ENCODE results near the gene CCDC175. TPM values are rescaled to one million over a fixed set of nuclear protein-coding genes. Genes with fewer than 3 reads are reported as not detected.

The CCDC175 gene
- total RNA-seq, 1 experiment from 2014 or later, result not detected

GRCh38 chr14:59601056-59601455, 24.4 kb upstream of the CCDC175 start:
- Histone ChIP-seq H3K4me3 (no peak overlapping the region), H3F3A (ENCODE audit: insufficient read depth, low read depth) (no peaks in the 10 kb centered on the region), H3K27ac (no peak overlapping the region), H3K4me1 (replicated peaks; ENCODE audit: insufficient read depth) (no peaks in the 10 kb centered on the region), H3K9me3 (ENCODE audit: insufficient read depth, low read depth) (no peaks in the 10 kb centered on the region), H3K9me2 (ENCODE audit: insufficient read depth) (no peaks in the 10 kb centered on the region), H3K79me2 (ENCODE audit: low read depth) (no peaks in the 10 kb centered on the region), H2AFZ (no peak overlapping the region), H4K20me1 (ENCODE audit: insufficient read depth) (no peaks in the 10 kb centered on the region), H3K4me2 (no peak overlapping the region), H3K27me3 (ENCODE audit: insufficient read depth, low read depth) (0 out of 2 replicates have a peak, but pooled peaks cover 3% of the 10 kb centered on the region), H3K36me3 (ENCODE audit: low read depth) (no peaks in the 10 kb centered on the region)
- no peak for DNase-seq
- intact Hi-C loops (cut with micrococcal nuclease; ENCODE audit: unreplicated experiment), result no loop called here
- POLR2A ChIA-PET (ENCODE audit: unreplicated experiment), result no interaction called here
- CTCF ChIA-PET, result no interaction called here
- TF ChIP-seq EZH2 (IDR thresholded peaks at IDR 0.05; ENCODE audit: low read depth), result no peak
- TF ChIP-seq, protein P1, sequence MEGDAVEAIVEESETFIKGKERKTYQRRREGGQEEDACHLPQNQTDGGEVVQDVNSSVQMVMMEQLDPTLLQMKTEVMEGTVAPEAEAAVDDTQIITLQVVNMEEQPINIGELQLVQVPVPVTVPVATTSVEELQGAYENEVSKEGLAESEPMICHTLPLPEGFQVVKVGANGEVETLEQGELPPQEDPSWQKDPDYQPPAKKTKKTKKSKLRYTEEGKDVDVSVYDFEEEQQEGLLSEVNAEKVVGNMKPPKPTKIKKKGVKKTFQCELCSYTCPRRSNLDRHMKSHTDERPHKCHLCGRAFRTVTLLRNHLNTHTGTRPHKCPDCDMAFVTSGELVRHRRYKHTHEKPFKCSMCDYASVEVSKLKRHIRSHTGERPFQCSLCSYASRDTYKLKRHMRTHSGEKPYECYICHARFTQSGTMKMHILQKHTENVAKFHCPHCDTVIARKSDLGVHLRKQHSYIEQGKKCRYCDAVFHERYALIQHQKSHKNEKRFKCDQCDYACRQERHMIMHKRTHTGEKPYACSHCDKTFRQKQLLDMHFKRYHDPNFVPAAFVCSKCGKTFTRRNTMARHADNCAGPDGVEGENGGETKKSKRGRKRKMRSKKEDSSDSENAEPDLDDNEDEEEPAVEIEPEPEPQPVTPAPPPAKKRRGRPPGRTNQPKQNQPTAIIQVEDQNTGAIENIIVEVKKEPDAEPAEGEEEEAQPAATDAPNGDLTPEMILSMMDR (conservative IDR thresholded peaks at IDR 0.05), result no peak
- BruUV-seq (replicated peaks), result no TSS peak

GRCh38 chr14:59600211-59600945, 23.8 kb upstream of the CCDC175 start:
- no peaks in the 10 kb centered on the region for H3K9me3 ChIP-seq (ENCODE audit: insufficient read depth, low read depth)
- ChIA-PET POLR2A (ENCODE audit: unreplicated experiment) (no interaction called here), CTCF (no interaction called here)
- no peaks in the 10 kb centered on the region for H3K79me2 ChIP-seq (ENCODE audit: low read depth)
- H3K4me1 ChIP-seq (replicated peaks; ENCODE audit: insufficient read depth), result no peaks in the 10 kb centered on the region
- H3K9me2 ChIP-seq (ENCODE audit: insufficient read depth), result no peaks in the 10 kb centered on the region
- H3K4me2 ChIP-seq, result no peak overlapping the region
- no peak overlapping the region for H3K27ac ChIP-seq
- no peak for DNase-seq
- H3K27me3 ChIP-seq (ENCODE audit: insufficient read depth, low read depth), result 0 out of 2 replicates have a peak, but pooled peaks cover 3% of the 10 kb centered on the region
- TF ChIP-seq, protein P1 (conservative IDR thresholded peaks at IDR 0.05), result no peak
- no peak for TF ChIP-seq EZH2 (IDR thresholded peaks at IDR 0.05; ENCODE audit: low read depth)
- intact Hi-C loops (cut with micrococcal nuclease; ENCODE audit: unreplicated experiment), result no loop called here
- no peaks in the 10 kb centered on the region for H4K20me1 ChIP-seq (ENCODE audit: insufficient read depth)
- H2AFZ ChIP-seq, result no peak overlapping the region
- no TSS peak for BruUV-seq (replicated peaks)
- H3K4me3 ChIP-seq, result no peak overlapping the region
- no peaks in the 10 kb centered on the region for H3F3A ChIP-seq (ENCODE audit: insufficient read depth, low read depth)
- no peaks in the 10 kb centered on the region for H3K36me3 ChIP-seq (ENCODE audit: low read depth)

DNA sequence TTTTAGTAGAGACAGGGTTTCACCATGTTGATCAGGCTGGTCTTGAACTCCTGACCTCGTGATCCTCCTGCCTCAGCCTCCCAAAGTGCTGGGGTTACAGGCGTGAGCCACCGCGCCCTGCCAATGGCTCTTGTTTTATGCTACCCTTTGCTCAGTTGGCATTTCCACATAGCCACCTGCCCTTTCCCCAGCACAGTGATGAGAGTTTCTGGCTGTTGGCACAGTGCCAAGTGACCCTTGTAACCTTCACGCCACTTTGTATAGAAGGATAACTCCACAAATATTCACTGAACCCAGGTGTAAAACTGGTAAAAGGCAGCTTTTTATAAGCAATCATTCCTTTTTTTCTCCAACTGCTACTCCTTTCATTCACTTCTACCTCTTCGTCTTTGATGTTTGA, 18.5 kb upstream of the CCDC175 start:
- intact Hi-C loops (cut with micrococcal nuclease; ENCODE audit: unreplicated experiment), result no loop called here
- Histone ChIP-seq H3K79me2 (ENCODE audit: low read depth) (no peaks in the 10 kb centered on the region), H4K20me1 (ENCODE audit: insufficient read depth) (no peaks in the 10 kb centered on the region), H3K9me2 (ENCODE audit: insufficient read depth) (no peaks in the 10 kb centered on the region), H2AFZ (no peak overlapping the region), H3F3A (ENCODE audit: insufficient read depth, low read depth) (no peaks in the 10 kb centered on the region), H3K4me3 (no peak overlapping the region), H3K27ac (no peak overlapping the region), H3K36me3 (ENCODE audit: low read depth) (no peaks in the 10 kb centered on the region), H3K27me3 (ENCODE audit: insufficient read depth, low read depth) (0 out of 2 replicates have a peak, but pooled peaks cover 3% of the 10 kb centered on the region), H3K4me2 (no peak overlapping the region), H3K9me3 (ENCODE audit: insufficient read depth, low read depth) (no peaks in the 10 kb centered on the region), H3K4me1 (replicated peaks; ENCODE audit: insufficient read depth) (no peaks in the 10 kb centered on the region)
- no peak for TF ChIP-seq EZH2 (IDR thresholded peaks at IDR 0.05; ENCODE audit: low read depth)
- TF ChIP-seq, protein P1 (conservative IDR thresholded peaks at IDR 0.05), result no peak
- ChIA-PET CTCF (no interaction called here), POLR2A (ENCODE audit: unreplicated experiment) (no interaction called here)
- BruUV-seq (replicated peaks), result no TSS peak
- DNase-seq, result no peak
